ENCODE results near the gene NPAS3. TPM values are rescaled to one million over a fixed set of nuclear protein-coding genes. Genes with fewer than 3 reads are reported as not detected.

Gene NPAS3
- total RNA-seq, 4 donors from 2014 or later = 1.9 to 10.6 (median 2.2) TPM

GRCh38 chr14:33776871-33777270 lies 838.2 kb downstream of the NPAS3 start:
- WGBS, 2 donors (ENCODE audit: low coverage in 1 of 2) = 98% methylated on average over 6 of the region's 6 CpGs
- Histone ChIP-seq H3K4me1 (peaks cover 0 to 13% (median 0%) of the 10 kb centered on the region in 3 donors), H3K4me3 (no peak overlapping the region), H3K9me3 (no peaks in the 10 kb centered on the region), H3K36me3 (no peaks in the 10 kb centered on the region), H3K27ac (no peak overlapping the region), H3K27me3 (no peaks in the 10 kb centered on the region)
- no peak for ATAC-seq
- TF ChIP-seq, protein P1, sequence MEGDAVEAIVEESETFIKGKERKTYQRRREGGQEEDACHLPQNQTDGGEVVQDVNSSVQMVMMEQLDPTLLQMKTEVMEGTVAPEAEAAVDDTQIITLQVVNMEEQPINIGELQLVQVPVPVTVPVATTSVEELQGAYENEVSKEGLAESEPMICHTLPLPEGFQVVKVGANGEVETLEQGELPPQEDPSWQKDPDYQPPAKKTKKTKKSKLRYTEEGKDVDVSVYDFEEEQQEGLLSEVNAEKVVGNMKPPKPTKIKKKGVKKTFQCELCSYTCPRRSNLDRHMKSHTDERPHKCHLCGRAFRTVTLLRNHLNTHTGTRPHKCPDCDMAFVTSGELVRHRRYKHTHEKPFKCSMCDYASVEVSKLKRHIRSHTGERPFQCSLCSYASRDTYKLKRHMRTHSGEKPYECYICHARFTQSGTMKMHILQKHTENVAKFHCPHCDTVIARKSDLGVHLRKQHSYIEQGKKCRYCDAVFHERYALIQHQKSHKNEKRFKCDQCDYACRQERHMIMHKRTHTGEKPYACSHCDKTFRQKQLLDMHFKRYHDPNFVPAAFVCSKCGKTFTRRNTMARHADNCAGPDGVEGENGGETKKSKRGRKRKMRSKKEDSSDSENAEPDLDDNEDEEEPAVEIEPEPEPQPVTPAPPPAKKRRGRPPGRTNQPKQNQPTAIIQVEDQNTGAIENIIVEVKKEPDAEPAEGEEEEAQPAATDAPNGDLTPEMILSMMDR (IDR thresholded peaks at IDR 0.05) = no peak
- TF ChIP-seq POLR2A (IDR thresholded peaks at IDR 0.05) (no peak), POLR2AphosphoS5 (IDR thresholded peaks at IDR 0.05) (no peak), EP300 (IDR thresholded peaks at IDR 0.05) (no peak)

GRCh38 chr14:33777681-33778080 lies 839.0 kb downstream of the NPAS3 start:
- TF ChIP-seq, protein P1 (IDR thresholded peaks at IDR 0.05) = no peak
- TF ChIP-seq POLR2A (IDR thresholded peaks at IDR 0.05) = no peak
- TF ChIP-seq POLR2AphosphoS5 (IDR thresholded peaks at IDR 0.05) = no peak
- TF ChIP-seq EP300 (IDR thresholded peaks at IDR 0.05) = no peak
- H3K36me3 ChIP-seq = no peaks in the 10 kb centered on the region
- ATAC-seq = no peak

DNA sequence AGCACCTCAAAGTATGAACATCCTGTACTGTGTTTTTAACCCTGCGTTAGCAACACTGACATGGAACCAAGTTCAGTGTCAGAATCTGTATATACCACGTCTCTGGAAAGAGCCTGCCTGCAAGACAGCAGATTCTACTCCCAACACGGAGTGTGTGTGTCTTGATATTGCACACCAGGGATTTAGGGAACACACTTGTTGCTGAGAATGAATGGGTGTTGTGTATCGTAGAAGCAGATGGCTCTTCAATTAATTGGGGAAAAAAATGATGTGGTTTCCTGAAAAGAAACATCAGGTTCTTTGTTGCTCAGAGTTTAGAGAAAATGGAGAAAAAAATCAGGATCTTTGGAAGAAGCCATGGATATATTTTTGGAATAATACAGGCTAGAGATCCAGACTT lies 841.4 kb downstream of the NPAS3 start:
- Histone ChIP-seq H3K9me3 (no peaks in the 10 kb centered on the region), H3K4me3 (no peak overlapping the region), H3K27ac (no peak overlapping the region), H3K4me1 (peaks cover 0 to 13% (median 0%) of the 10 kb centered on the region in 3 donors), H3K36me3 (no peaks in the 10 kb centered on the region), H3K27me3 (no peaks in the 10 kb centered on the region)
- TF ChIP-seq POLR2AphosphoS5 (IDR thresholded peaks at IDR 0.05) = no peak
- TF ChIP-seq POLR2A (IDR thresholded peaks at IDR 0.05) = no peak
- TF ChIP-seq EP300 (IDR thresholded peaks at IDR 0.05) = no peak
- TF ChIP-seq, protein P1 (IDR thresholded peaks at IDR 0.05) = no peak
- ATAC-seq = no peak
- 50 to 85% methylated on average over 3 to 4 of the region's 4 CpGs for WGBS, 2 donors (ENCODE audit: low coverage in 1 of 2)

More at GRCh38 chr14:33777681-33778080, 839.0 kb downstream of the NPAS3 start:
- Histone ChIP-seq H3K27me3 (no peaks in the 10 kb centered on the region), H3K4me1 (peaks cover 0 to 13% (median 0%) of the 10 kb centered on the region in 3 donors), H3K27ac (no peak overlapping the region), H3K4me3 (no peak overlapping the region), H3K9me3 (no peaks in the 10 kb centered on the region)
- WGBS, 2 donors (ENCODE audit: low coverage in 1 of 2) = 36 to 82% methylated on average over 3 to 7 of the region's 7 CpGs

GRCh38 chr14:33781236-33781635 lies 842.6 kb downstream of the NPAS3 start:
- no peak overlapping the region for H3K27ac ChIP-seq
- no peak for ATAC-seq
- no peak overlapping the region for H3K4me3 ChIP-seq
- TF ChIP-seq POLR2AphosphoS5 (IDR thresholded peaks at IDR 0.05) = no peak
- TF ChIP-seq, protein P1 (IDR thresholded peaks at IDR 0.05) = no peak
- H3K4me1 ChIP-seq = peaks cover 0 to 13% (median 0%) of the 10 kb centered on the region in 3 donors
- H3K36me3 ChIP-seq = no peaks in the 10 kb centered on the region
- H3K9me3 ChIP-seq = no peaks in the 10 kb centered on the region
- WGBS, 2 donors (ENCODE audit: low coverage in 1 of 2) = 29 to 41% methylated on average over 2 of the region's 2 CpGs
- H3K27me3 ChIP-seq = no peaks in the 10 kb centered on the region

GRCh38 chr14:33782923-33783322 lies 844.2 kb downstream of the NPAS3 start:
- Histone ChIP-seq H3K4me1 (peaks cover 0 to 13% (median 0%) of the 10 kb centered on the region in 3 donors), H3K9me3 (no peaks in the 10 kb centered on the region), H3K27ac (no peak overlapping the region), H3K27me3 (no peaks in the 10 kb centered on the region), H3K36me3 (no peaks in the 10 kb centered on the region), H3K4me3 (no peak overlapping the region)
- 92 to 97% methylated on average over 4 to 6 of the region's 6 CpGs for WGBS, 2 donors (ENCODE audit: low coverage in 1 of 2)
- TF ChIP-seq EP300 (IDR thresholded peaks at IDR 0.05) (no peak), POLR2AphosphoS5 (IDR thresholded peaks at IDR 0.05) (no peak), POLR2A (IDR thresholded peaks at IDR 0.05) (no peak)
- TF ChIP-seq, protein P1 (IDR thresholded peaks at IDR 0.05) = no peak
- no peak for ATAC-seq
